ENCODE data around the gene CYP20A1. TPM values are rescaled to one million over a fixed set of nuclear protein-coding genes. Genes with fewer than 3 reads are reported as not detected.

Gene CYP20A1
- total and polyA plus RNA-seq, 2 of the 8 experiments (the other 6 are each of a cell fraction or from before 2014, with no cell fraction given) = 6.2 to 21.5 TPM

DNA sequence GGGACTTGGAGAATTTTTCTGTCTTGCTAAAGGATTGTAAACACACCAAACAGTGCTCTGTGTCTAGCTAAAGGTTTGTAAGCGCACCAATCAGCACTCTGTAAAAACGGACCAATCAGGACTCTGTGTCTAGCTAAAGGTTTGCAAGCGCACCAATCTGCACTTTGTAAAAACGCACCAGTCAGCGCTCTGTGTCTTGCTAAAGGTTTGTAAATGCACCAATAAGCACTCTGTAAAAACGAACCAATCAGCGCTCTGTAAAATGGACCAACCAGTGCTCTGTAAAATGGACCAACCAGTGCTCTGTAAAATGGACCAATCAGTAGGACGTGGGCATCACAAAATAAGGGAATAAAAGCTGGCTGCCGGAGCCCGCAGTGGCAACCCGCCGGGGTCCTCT lies 105.8 kb downstream of the CYP20A1 start (continued):
- TF ChIP-seq, protein P1, sequence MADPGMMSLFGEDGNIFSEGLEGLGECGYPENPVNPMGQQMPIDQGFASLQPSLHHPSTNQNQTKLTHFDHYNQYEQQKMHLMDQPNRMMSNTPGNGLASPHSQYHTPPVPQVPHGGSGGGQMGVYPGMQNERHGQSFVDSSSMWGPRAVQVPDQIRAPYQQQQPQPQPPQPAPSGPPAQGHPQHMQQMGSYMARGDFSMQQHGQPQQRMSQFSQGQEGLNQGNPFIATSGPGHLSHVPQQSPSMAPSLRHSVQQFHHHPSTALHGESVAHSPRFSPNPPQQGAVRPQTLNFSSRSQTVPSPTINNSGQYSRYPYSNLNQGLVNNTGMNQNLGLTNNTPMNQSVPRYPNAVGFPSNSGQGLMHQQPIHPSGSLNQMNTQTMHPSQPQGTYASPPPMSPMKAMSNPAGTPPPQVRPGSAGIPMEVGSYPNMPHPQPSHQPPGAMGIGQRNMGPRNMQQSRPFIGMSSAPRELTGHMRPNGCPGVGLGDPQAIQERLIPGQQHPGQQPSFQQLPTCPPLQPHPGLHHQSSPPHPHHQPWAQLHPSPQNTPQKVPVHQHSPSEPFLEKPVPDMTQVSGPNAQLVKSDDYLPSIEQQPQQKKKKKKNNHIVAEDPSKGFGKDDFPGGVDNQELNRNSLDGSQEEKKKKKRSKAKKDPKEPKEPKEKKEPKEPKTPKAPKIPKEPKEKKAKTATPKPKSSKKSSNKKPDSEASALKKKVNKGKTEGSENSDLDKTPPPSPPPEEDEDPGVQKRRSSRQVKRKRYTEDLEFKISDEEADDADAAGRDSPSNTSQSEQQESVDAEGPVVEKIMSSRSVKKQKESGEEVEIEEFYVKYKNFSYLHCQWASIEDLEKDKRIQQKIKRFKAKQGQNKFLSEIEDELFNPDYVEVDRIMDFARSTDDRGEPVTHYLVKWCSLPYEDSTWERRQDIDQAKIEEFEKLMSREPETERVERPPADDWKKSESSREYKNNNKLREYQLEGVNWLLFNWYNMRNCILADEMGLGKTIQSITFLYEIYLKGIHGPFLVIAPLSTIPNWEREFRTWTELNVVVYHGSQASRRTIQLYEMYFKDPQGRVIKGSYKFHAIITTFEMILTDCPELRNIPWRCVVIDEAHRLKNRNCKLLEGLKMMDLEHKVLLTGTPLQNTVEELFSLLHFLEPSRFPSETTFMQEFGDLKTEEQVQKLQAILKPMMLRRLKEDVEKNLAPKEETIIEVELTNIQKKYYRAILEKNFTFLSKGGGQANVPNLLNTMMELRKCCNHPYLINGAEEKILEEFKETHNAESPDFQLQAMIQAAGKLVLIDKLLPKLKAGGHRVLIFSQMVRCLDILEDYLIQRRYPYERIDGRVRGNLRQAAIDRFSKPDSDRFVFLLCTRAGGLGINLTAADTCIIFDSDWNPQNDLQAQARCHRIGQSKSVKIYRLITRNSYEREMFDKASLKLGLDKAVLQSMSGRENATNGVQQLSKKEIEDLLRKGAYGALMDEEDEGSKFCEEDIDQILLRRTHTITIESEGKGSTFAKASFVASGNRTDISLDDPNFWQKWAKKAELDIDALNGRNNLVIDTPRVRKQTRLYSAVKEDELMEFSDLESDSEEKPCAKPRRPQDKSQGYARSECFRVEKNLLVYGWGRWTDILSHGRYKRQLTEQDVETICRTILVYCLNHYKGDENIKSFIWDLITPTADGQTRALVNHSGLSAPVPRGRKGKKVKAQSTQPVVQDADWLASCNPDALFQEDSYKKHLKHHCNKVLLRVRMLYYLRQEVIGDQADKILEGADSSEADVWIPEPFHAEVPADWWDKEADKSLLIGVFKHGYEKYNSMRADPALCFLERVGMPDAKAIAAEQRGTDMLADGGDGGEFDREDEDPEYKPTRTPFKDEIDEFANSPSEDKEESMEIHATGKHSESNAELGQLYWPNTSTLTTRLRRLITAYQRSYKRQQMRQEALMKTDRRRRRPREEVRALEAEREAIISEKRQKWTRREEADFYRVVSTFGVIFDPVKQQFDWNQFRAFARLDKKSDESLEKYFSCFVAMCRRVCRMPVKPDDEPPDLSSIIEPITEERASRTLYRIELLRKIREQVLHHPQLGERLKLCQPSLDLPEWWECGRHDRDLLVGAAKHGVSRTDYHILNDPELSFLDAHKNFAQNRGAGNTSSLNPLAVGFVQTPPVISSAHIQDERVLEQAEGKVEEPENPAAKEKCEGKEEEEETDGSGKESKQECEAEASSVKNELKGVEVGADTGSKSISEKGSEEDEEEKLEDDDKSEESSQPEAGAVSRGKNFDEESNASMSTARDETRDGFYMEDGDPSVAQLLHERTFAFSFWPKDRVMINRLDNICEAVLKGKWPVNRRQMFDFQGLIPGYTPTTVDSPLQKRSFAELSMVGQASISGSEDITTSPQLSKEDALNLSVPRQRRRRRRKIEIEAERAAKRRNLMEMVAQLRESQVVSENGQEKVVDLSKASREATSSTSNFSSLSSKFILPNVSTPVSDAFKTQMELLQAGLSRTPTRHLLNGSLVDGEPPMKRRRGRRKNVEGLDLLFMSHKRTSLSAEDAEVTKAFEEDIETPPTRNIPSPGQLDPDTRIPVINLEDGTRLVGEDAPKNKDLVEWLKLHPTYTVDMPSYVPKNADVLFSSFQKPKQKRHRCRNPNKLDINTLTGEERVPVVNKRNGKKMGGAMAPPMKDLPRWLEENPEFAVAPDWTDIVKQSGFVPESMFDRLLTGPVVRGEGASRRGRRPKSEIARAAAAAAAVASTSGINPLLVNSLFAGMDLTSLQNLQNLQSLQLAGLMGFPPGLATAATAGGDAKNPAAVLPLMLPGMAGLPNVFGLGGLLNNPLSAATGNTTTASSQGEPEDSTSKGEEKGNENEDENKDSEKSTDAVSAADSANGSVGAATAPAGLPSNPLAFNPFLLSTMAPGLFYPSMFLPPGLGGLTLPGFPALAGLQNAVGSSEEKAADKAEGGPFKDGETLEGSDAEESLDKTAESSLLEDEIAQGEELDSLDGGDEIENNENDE (IDR thresholded peaks at IDR 0.05; ENCODE audit: insufficient replicate concordance, low read length) = no peak
- TF ChIP-seq JUN (IDR thresholded peaks at IDR 0.05; ENCODE audit: low read depth, low read length) (no peak), CREB1 (IDR thresholded peaks at IDR 0.05) (no peak), SIN3A (conservative IDR thresholded peaks at IDR 0.05 in 1 of 2, IDR thresholded peaks at IDR 0.05 in 1 of 2; ENCODE audit: low read depth in 1 of 2, low read length in 2 of 2) (no peak), BACH1 (IDR thresholded peaks at IDR 0.05; ENCODE audit: low read length) (no peak), JUND (IDR thresholded peaks at IDR 0.05; ENCODE audit: low read length) (no peak)
